ENCODE measurements around the gene NDUFAF2.
A peak's percentile ranks its signal among the peaks of the same experiment; 100 is the strongest.

The NDUFAF2 gene

DNA sequence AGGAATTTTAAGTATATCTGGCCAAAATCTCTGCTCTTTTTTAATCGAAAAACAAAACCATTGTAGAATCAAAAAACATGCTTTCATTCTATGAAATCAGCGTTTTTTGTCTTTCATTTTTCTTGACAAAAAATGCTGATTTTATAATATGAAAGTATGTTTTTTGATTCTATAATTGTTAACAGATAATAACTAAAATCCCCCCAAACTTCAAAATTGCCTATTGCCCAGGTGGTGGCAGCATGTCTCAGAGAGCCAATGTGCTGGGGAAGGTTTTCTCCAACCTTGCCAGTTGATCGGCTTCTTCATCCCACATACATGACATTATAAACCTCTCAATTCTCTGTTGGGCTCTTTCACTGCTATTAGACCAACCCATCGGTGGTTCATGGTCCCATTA is 222.4 kb downstream of the NDUFAF2 start:
- Histone ChIP-seq H3K4me3 (ENCODE audit: low read depth, low read length) (no peak overlapping the region), H3K27ac (ENCODE audit: extremely low read depth, low read depth, low read length) (no peak overlapping the region), H3K36me3 (ENCODE audit: control insufficient read depth in 2 of 2, insufficient read depth in 1 of 2, low read length in 2 of 2) (peaks cover 0 to 6% of the 10 kb centered on the region in 2 experiments; a peak in 2 of 3 replicates), H3K4me1 (ENCODE audit: control insufficient read depth, insufficient read depth, low read length) (no peaks in the 10 kb centered on the region), H3K9me3 (ENCODE audit: control insufficient read depth, insufficient read depth, low read depth, low read length) (no peaks in the 10 kb centered on the region)
- CTCF ChIA-PET: interaction anchor here (0.7 to 1.1 kb wide), 2 partner anchors 13 to 164 kb away, joined by 3 to 4 read pairs; no protein-coding TSS in a partner anchor
- no peak for TF ChIP-seq ZBTB17 (tag by site-specific recombination; IDR thresholded peaks at IDR 0.05)
- no peak for TF ChIP-seq ZNF23 (tag by site-specific recombination; IDR thresholded peaks at IDR 0.05; ENCODE audit: borderline replicate concordance)
- TF ChIP-seq ZNF654 (tag by site-specific recombination; IDR thresholded peaks at IDR 0.05; ENCODE audit: low read depth): peak; percentile 43
- 0 out of 2 replicates have a peak, but pooled peaks have one; percentile 11 for TF ChIP-seq CTCF (tag by site-specific recombination; IDR thresholded peaks at IDR 0.05)
- peak; percentile 44; the same call in 1 of the 2 replicates for TF ChIP-seq ZNF449 (tag by site-specific recombination; IDR thresholded peaks at IDR 0.05)
- TF ChIP-seq ZNF639 (tag by site-specific recombination; IDR thresholded peaks at IDR 0.05): no peak
- no peak for TF ChIP-seq ZNF112 (tag by site-specific recombination; IDR thresholded peaks at IDR 0.05)
- POLR2A ChIA-PET: interaction anchor here (0.6 to 1.4 kb wide), 2 partner anchors 51 to 164 kb away, joined by 3 read pairs; partner anchors contain the start of gene ZSWIM6

- no peak for TF ChIP-seq ZNF37A (tag by site-specific recombination; IDR thresholded peaks at IDR 0.05)
- no peak for TF ChIP-seq SETDB1 (IDR thresholded peaks at IDR 0.05; ENCODE audit: insufficient read length, low read length)
- no peak for TF ChIP-seq ZSCAN4 (tag by site-specific recombination; IDR thresholded peaks at IDR 0.05)
- no peak for TF ChIP-seq BCL11A (tag by site-specific recombination; IDR thresholded peaks at IDR 0.05; ENCODE audit: low read depth)
- no peak for TF ChIP-seq BCL11B (tag by site-specific recombination; IDR thresholded peaks at IDR 0.05; ENCODE audit: low read depth)
- Histone ChIP-seq H3K4me3 (ENCODE audit: low read depth, low read length) (no peak overlapping the region), H3K4me1 (ENCODE audit: control insufficient read depth, insufficient read depth, low read length) (no peaks in the 10 kb centered on the region), H3K36me3 (ENCODE audit: control insufficient read depth in 2 of 2, insufficient read depth in 1 of 2, low read length in 2 of 2) (peaks cover 0 to 4% of the 10 kb centered on the region in 2 experiments; a peak in 2 of 3 replicates), H3K27ac (ENCODE audit: extremely low read depth, low read depth, low read length) (no peak overlapping the region), H3K9me3 (ENCODE audit: control insufficient read depth, insufficient read depth, low read depth, low read length) (no peaks in the 10 kb centered on the region)
- ChIA-PET CTCF (interaction anchor here (0.8 kb wide), 1 partner anchor 23 kb away, joined by 3 read pairs; no protein-coding TSS in a partner anchor), POLR2A (interaction anchor here (1.4 kb wide), 1 partner anchor 163 kb away, joined by 3 read pairs; the partner anchor contains the start of gene ZSWIM6)
Measured at GRCh38 chr5:61168951-61169350, 223.9 kb downstream of the NDUFAF2 start.

GRCh38 chr5:61171479-61171878 is 226.5 kb downstream of the NDUFAF2 start:
- Histone ChIP-seq H3K9me3 (ENCODE audit: control insufficient read depth, insufficient read depth, low read depth, low read length) (no peaks in the 10 kb centered on the region), H3K36me3 (ENCODE audit: control insufficient read depth in 2 of 2, insufficient read depth in 1 of 2, low read length in 2 of 2) (no peaks in the 10 kb centered on the region; a peak in 1 of 3 replicates), H3K4me1 (ENCODE audit: control insufficient read depth, insufficient read depth, low read length) (no peaks in the 10 kb centered on the region), H3K27ac (ENCODE audit: extremely low read depth, low read depth, low read length) (no peak overlapping the region), H3K4me3 (ENCODE audit: low read depth, low read length) (no peak overlapping the region)
- ChIA-PET CTCF (no interaction called here), POLR2A (no interaction called here)
- no peak for TF ChIP-seq ZNF585B (tag by site-specific recombination; IDR thresholded peaks at IDR 0.05)
- no peak for TF ChIP-seq MZF1 (tag by site-specific recombination; IDR thresholded peaks at IDR 0.05; ENCODE audit: borderline replicate concordance)
- TF ChIP-seq ZNF350 (tag by site-specific recombination; IDR thresholded peaks at IDR 0.05): no peak
- TF ChIP-seq ZBTB44 (tag by site-specific recombination; IDR thresholded peaks at IDR 0.05): no peak
- no peak for TF ChIP-seq ZNF19 (tag by site-specific recombination; IDR thresholded peaks at IDR 0.05; ENCODE audit: low read depth)
- no peak for TF ChIP-seq ZFP3 (tag by site-specific recombination; IDR thresholded peaks at IDR 0.05; ENCODE audit: low read depth)
- TF ChIP-seq ZNF544 (tag by site-specific recombination; IDR thresholded peaks at IDR 0.05): no peak
- no peak for TF ChIP-seq ZNF391 (tag by site-specific recombination; IDR thresholded peaks at IDR 0.05; ENCODE audit: borderline replicate concordance, low read depth)
- no peak for TF ChIP-seq CTCF (tag by site-specific recombination; IDR thresholded peaks at IDR 0.05)
- no peak for TF ChIP-seq ZNF529 (tag by site-specific recombination; IDR thresholded peaks at IDR 0.05; ENCODE audit: insufficient replicate concordance)

Data from HEK293 (cell line).